Activated CD4-positive, alpha-beta T cell treated with anti-CD3 and anti-CD28 coated beads for 36 hours (primary cell): ENCODE data around the gene DMRT2. TPM values are rescaled to one million over a fixed set of nuclear protein-coding genes. Genes with fewer than 3 reads are reported as not detected.
A peak's percentile ranks its signal among the peaks of the same experiment; 100 is the strongest.

Source experiments
- ATAC-seq: fragments of 200-7000 bp; cut with Tn5 transposase; one replicate; pipeline ENCODE4 v1.10.0; 2021; ENCODE audit warnings: mild to moderate bottlenecking, moderate library complexity
- CTCF ChIA-PET: fragments of 350-600 bp; sonication (Branson Sonifier 250); formaldehyde crosslinking; loops from one replicate; lab custom pipeline; 2021; ENCODE audit warnings: antibody characterized with exemption; lab: Charles Lee
- POLR2A ChIA-PET: fragments of 350-600 bp; sonication (Branson Sonifier 250); formaldehyde crosslinking; loops from one replicate; lab custom pipeline; 2021; ENCODE audit warnings: antibody characterized with exemption, inconsistent platforms; lab: Charles Lee
- DNase-seq: peaks from one replicate; pipeline ENCODE4 v3.0.0-alpha.2; 2020
- H3K27ac Mint-ChIP-seq: one replicate; pipeline ENCODE4 v1.8.0; 2021; ENCODE audit warnings: mixed read lengths
- H3K27me3 Mint-ChIP-seq: one replicate; pipeline ENCODE4 v1.8.0; 2021; ENCODE audit warnings: mixed read lengths
- H3K36me3 Mint-ChIP-seq: one replicate; pipeline ENCODE4 v1.8.0; 2021; ENCODE audit warnings: low read depth, mixed read lengths
- H3K4me1 Mint-ChIP-seq: one replicate; pipeline ENCODE4 v1.8.0; 2021; ENCODE audit warnings: mixed read lengths
- H3K4me3 Mint-ChIP-seq: one replicate; pipeline ENCODE4 v1.8.0; 2021; ENCODE audit warnings: mild to moderate bottlenecking, moderate library complexity, mixed read lengths
- H3K9me3 Mint-ChIP-seq: one replicate; pipeline ENCODE4 v1.8.0; 2021; ENCODE audit warnings: low read depth, mixed read lengths
- intact Hi-C, 2 experiments: fragments of 100-400 bp; cut with DNase I in 1 of 2; cut with micrococcal nuclease in 1 of 2; formaldehyde crosslinking; loops; one replicate each; pipeline versions ENCODE4 v1.14.2 to v1.15.1; 2022 to 2024; cut with DNase I, micrococcal nuclease
- total RNA-seq, 2 experiments: library from RNA; stranded (reverse); gene quantifications; one replicate each; pipeline ENCODE4 v1.2.3, GENCODE V29; 2021

The DMRT2 gene
- total RNA-seq, 2 experiments from 2014 or later, result not detected

GRCh38 chr9:1018121-1018520, 32.0 kb upstream of the DMRT2 start:
- peak; percentile 46 for DNase-seq
- H3K27me3 Mint-ChIP-seq, result peaks cover 29% of the 10 kb centered on the region
- no peak overlapping the region for H3K4me3 Mint-ChIP-seq
- H3K36me3 Mint-ChIP-seq, result no peaks in the 10 kb centered on the region
- intact Hi-C loops, result loop anchor here in 1 of 2 experiments (10.0 kb wide), 1 partner anchor 587 kb away; no protein-coding TSS in a partner anchor
- peak; percentile 39 for ATAC-seq
- ChIA-PET CTCF (interaction anchor here (1.5 kb wide), 1 partner anchor 8 kb away, joined by 3 read pairs; no protein-coding TSS in a partner anchor), POLR2A (no interaction called here)
- H3K4me1 Mint-ChIP-seq, result no peaks in the 10 kb centered on the region
- H3K9me3 Mint-ChIP-seq, result peaks cover 2% of the 10 kb centered on the region
- H3K27ac Mint-ChIP-seq, result no peak overlapping the region

GRCh38 chr9:1024112-1024511, 26.0 kb upstream of the DMRT2 start:
- no peaks in the 10 kb centered on the region for H3K4me1 Mint-ChIP-seq
- no peak overlapping the region for H3K4me3 Mint-ChIP-seq
- ChIA-PET POLR2A (no interaction called here), CTCF (no interaction called here)
- no peaks in the 10 kb centered on the region for H3K36me3 Mint-ChIP-seq
- peaks cover 3% of the 10 kb centered on the region for H3K9me3 Mint-ChIP-seq
- DNase-seq (no peak), ATAC-seq (no peak)
- H3K27me3 Mint-ChIP-seq, result peaks cover 19% of the 10 kb centered on the region
- H3K27ac Mint-ChIP-seq, result no peak overlapping the region
- intact Hi-C loops, result no loop called here

- Mint-ChIP-seq H3K27ac (no peak overlapping the region), H3K4me1 (no peaks in the 10 kb centered on the region), H3K4me3 (no peak overlapping the region), H3K36me3 (no peaks in the 10 kb centered on the region), H3K27me3 (peaks cover 16% of the 10 kb centered on the region), H3K9me3 (peaks cover 3% of the 10 kb centered on the region)
- intact Hi-C loops, result no loop called here
- ATAC-seq, result no peak
- DNase-seq, result no peak
- ChIA-PET POLR2A (no interaction called here), CTCF (no interaction called here)
These were observed 25.0 kb upstream of the DMRT2 start for GRCh38 chr9:1025131-1025530.

DNA sequence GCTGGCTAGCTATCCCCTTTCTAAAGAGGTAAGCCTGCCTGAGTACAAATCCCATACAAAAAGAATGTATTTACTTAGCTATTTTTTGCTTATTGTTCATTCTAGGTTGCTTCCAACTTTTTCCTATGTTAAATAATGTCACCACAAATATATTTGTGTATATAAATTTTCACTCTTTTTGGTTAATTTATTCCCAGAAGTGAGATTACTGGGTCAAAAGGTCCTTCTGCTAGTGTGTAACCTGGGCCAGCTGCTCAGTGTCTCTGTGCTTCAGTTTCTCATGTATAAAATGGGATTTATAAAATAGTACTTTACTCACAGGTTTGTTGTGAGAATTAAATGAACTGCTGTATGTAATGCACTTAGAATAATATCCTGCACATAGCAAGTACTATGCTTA, 23.9 kb upstream of the DMRT2 start:
- intact Hi-C loops, result no loop called here
- H3K27me3 Mint-ChIP-seq, result peaks cover 14% of the 10 kb centered on the region
- H3K4me3 Mint-ChIP-seq, result no peak overlapping the region
- no peak overlapping the region for H3K27ac Mint-ChIP-seq
- H3K9me3 Mint-ChIP-seq, result peaks cover 3% of the 10 kb centered on the region
- no peaks in the 10 kb centered on the region for H3K4me1 Mint-ChIP-seq
- no peak for DNase-seq
- CTCF ChIA-PET, result no interaction called here
- POLR2A ChIA-PET, result no interaction called here
- no peaks in the 10 kb centered on the region for H3K36me3 Mint-ChIP-seq
- ATAC-seq, result no peak

GRCh38 chr9:1028501-1029190, 21.5 kb upstream of the DMRT2 start:
- intact Hi-C loops, result no loop called here
- Mint-ChIP-seq H3K27me3 (peaks cover 20% of the 10 kb centered on the region), H3K36me3 (no peaks in the 10 kb centered on the region), H3K4me1 (no peaks in the 10 kb centered on the region), H3K9me3 (no peaks in the 10 kb centered on the region), H3K4me3 (no peak overlapping the region), H3K27ac (no peak overlapping the region)
- ATAC-seq, result no peak
- CTCF ChIA-PET, result interaction anchor here (1.3 kb wide), 1 partner anchor 19 kb away, joined by 3 read pairs; no protein-coding TSS in a partner anchor
- POLR2A ChIA-PET, result no interaction called here
- no peak for DNase-seq

DNA sequence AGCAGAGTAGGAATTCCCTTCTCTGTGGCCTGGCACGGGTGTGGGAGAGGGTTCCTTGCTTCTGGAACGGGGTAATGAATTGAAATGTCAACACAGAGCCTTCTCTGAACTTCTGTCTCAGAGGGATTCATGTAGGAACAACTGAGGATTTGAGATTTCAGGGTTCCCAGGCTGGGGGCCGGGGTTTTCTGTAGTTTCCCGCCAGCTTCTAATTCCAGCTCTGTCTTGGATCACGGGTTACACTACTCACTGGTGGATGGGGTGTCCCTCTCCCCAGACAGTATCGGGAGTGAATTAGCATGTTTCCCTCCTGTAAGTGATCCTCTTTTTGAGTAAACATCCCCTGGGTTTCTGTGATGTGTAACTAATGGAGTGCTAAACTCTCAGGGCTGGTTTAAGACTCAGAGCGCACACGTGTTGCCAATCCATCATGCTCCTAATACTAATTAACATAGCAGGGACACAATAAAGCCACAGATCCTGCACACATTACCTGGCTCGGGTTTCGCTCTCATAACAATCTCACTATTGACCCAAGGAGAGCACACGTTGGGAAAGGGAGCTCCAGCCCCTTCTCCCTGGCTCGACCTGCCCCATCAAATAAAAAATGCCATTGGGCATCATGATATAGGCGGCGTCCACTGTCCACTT, 18.1 kb upstream of the DMRT2 start:
- ChIA-PET CTCF (no interaction called here), POLR2A (no interaction called here)
- no peaks in the 10 kb centered on the region for H3K36me3 Mint-ChIP-seq
- H3K4me1 Mint-ChIP-seq, result no peaks in the 10 kb centered on the region
- no peaks in the 10 kb centered on the region for H3K9me3 Mint-ChIP-seq
- no peak for DNase-seq
- peaks cover 16% of the 10 kb centered on the region for H3K27me3 Mint-ChIP-seq
- H3K4me3 Mint-ChIP-seq, result no peak overlapping the region
- no peak for ATAC-seq
- H3K27ac Mint-ChIP-seq, result no peak overlapping the region
- intact Hi-C loops, result no loop called here

GRCh38 chr9:1034271-1034670, 15.9 kb upstream of the DMRT2 start:
- CTCF ChIA-PET, result interaction anchor here (0.5 to 1.0 kb wide), 2 partner anchors 46 to 49 kb away, joined by 3 read pairs; no protein-coding TSS in a partner anchor
- H3K36me3 Mint-ChIP-seq, result no peaks in the 10 kb centered on the region
- intact Hi-C loops, result no loop called here
- DNase-seq (no peak), ATAC-seq (no peak)
- no peak overlapping the region for H3K27ac Mint-ChIP-seq
- H3K27me3 Mint-ChIP-seq, result peaks cover 16% of the 10 kb centered on the region
- no peaks in the 10 kb centered on the region for H3K4me1 Mint-ChIP-seq
- H3K4me3 Mint-ChIP-seq, result no peak overlapping the region
- H3K9me3 Mint-ChIP-seq, result no peaks in the 10 kb centered on the region
- POLR2A ChIA-PET, result no interaction called here

DNA sequence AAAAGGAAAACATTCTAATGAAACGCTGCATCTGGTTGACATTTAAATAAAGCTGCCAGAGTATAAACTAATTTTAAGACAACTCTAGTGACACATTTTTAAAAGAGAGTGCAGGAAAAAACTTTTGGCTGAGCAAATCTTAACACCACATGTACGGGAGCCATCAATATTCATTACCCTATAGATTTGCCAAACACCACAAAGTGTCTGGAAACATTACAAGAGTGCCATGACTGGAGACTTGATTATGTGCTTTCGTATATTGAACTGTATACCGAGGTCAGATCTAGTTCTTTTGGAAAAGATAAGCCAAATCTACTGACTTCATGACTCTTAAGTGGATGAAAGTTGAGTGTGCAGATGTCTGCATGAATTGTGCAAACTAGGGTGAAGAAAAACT, 10.6 kb upstream of the DMRT2 start:
- Mint-ChIP-seq H3K27ac (no peak overlapping the region), H3K4me3 (no peak overlapping the region), H3K4me1 (peaks cover 10% of the 10 kb centered on the region), H3K36me3 (peaks cover 1% of the 10 kb centered on the region), H3K27me3 (peaks cover 46% of the 10 kb centered on the region), H3K9me3 (no peaks in the 10 kb centered on the region)
- CTCF ChIA-PET, result interaction anchor here (1.1 kb wide), 1 partner anchor 37 kb away, joined by 3 read pairs; no protein-coding TSS in a partner anchor
- DNase-seq (no peak), ATAC-seq (no peak)
- POLR2A ChIA-PET, result no interaction called here
- intact Hi-C loops, result no loop called here

- Mint-ChIP-seq H3K9me3 (no peaks in the 10 kb centered on the region), H3K36me3 (peaks cover 3% of the 10 kb centered on the region), H3K27me3 (peaks cover 64% of the 10 kb centered on the region), H3K4me1 (peaks cover 28% of the 10 kb centered on the region), H3K4me3 (peak overlapping the region; percentile 32), H3K27ac (no peak overlapping the region)
- ChIA-PET POLR2A (no interaction called here), CTCF (no interaction called here)
- DNase-seq (peak; percentile 67), ATAC-seq (peak; percentile 65)
- intact Hi-C loops, result no loop called here
These were observed 7.7 kb upstream of the DMRT2 start for GRCh38 chr9:1042466-1042865.

DNA sequence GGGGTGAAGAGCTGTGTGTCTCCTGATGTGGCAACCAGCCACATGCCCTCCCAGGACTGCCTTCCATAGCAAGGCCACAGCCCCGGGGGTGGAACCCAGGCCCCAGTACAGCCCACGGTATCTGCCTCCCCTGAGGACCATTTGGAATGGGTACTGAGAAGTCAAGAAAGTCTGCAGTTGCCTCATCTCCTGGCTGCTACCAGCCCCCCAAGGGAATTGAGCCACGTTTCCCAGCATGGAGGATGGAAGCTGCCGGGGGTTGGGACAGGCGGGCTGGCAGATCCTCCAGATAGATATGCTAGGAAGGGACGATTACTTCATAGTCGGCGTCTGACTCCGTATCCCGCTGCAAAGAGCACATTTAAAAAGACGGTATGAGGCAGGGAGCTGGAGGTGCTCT, 5.5 kb upstream of the DMRT2 start:
- Mint-ChIP-seq H3K4me3 (no peak overlapping the region), H3K27ac (no peak overlapping the region), H3K27me3 (peaks cover 77% of the 10 kb centered on the region), H3K36me3 (peaks cover 3% of the 10 kb centered on the region), H3K9me3 (peaks cover 2% of the 10 kb centered on the region), H3K4me1 (peaks cover 48% of the 10 kb centered on the region)
- intact Hi-C loops, result no loop called here
- ChIA-PET POLR2A (no interaction called here), CTCF (no interaction called here)
- ATAC-seq (no peak), DNase-seq (no peak)

- ChIA-PET CTCF (interaction anchor here (0.8 to 1.1 kb wide), 2 partner anchors 10 to 27 kb away, joined by 3 to 4 read pairs; no protein-coding TSS in a partner anchor), POLR2A (no interaction called here)
- Mint-ChIP-seq H3K4me1 (peaks cover 58% of the 10 kb centered on the region), H3K4me3 (peak overlapping the region; percentile 69), H3K27ac (no peak overlapping the region), H3K27me3 (peaks cover 80% of the 10 kb centered on the region), H3K9me3 (peaks cover 3% of the 10 kb centered on the region), H3K36me3 (peaks cover 3% of the 10 kb centered on the region)
- ATAC-seq (no peak), DNase-seq (peak; percentile 14)
- intact Hi-C loops, result loop anchor here in 1 of 2 experiments (2.0 kb wide), 1 partner anchor 72 kb away; no protein-coding TSS in a partner anchor
These were observed 3.3 kb upstream of the DMRT2 start for GRCh38 chr9:1046639-1047572.
